Measurements from ENCODE around the gene C20orf96. TPM values are rescaled to one million over a fixed set of nuclear protein-coding genes. Genes with fewer than 3 reads are reported as not detected.

Gene C20orf96
- total RNA-seq, 1 donor from 2014 or later: 27.5 TPM

DNA sequence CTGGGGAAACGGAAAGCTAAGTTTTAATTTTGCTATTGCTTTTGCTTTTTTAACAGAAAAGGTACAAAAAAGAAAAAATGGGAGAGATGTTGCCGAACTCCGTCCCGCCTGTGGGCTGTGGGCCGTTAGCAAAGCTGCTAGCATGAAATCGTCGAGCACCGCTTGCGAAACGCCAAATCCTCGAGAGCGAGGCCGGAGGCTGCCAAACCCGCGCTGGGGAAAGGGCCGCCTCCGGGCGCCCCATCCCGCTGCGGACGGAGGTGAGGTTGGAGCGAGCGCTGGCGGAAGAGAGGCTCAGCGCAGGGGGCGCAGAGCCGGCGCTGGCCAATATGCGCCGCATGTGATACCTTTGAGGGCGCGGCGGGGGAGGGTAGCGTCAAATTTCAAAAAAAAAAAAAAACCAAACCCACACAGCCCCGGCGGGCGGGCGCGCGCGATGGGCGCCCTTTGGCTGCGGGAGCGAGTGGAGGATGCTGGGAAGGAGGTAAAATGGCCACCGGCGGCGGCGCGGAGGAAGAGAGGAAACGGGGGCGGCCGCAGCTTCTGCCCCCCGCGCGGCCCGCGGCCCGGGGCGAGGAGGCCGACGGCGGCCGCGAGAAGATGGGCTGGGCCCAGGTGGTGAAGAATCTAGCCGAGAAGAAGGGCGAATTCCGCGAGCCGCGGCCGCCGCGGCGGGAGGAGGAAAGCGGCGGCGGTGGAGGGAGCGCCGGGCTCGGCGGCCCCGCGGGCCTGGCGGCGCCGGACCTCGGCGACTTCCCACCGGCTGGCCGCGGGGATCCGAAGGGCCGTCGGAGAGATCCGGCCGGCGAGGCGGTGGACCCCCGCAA lies 6.8 kb upstream of the C20orf96 start, which contains the start of gene ZCCHC3:
ZCCHC3 (plus strand) TSS at position 473 of the 827 bp plus-strand sequence; CDS start at position 490, 17 bp downstream.
- Mint-ChIP-seq H3K4me1 (ENCODE audit: unreplicated experiment) (peaks cover 55% of the 10 kb centered on the region), H3K4me3 (ENCODE audit: unreplicated experiment) (peak within 1 kb of the TSS; percentile 99), H3K27ac (ENCODE audit: unreplicated experiment) (peak within 1 kb of the TSS; percentile 94), H3K27me3 (ENCODE audit: unreplicated experiment) (peaks cover 22% of the 10 kb centered on the region), H3K9me3 (ENCODE audit: unreplicated experiment) (no peaks in the 10 kb centered on the region), H3K36me3 (ENCODE audit: low read depth, unreplicated experiment) (peaks cover 15% of the 10 kb centered on the region)
- peak; percentile 82 for DNase-seq (ENCODE audit: low spot score)
- TF ChIP-seq CTCF (IDR thresholded peaks at IDR 0.05; ENCODE audit: unreplicated experiment): no peak

GRCh38 chr20:295804-296203 lies 5.3 kb upstream of the C20orf96 start:
- peaks cover 15% of the 10 kb centered on the region for H3K36me3 Mint-ChIP-seq (ENCODE audit: low read depth, unreplicated experiment)
- peaks cover 20% of the 10 kb centered on the region for H3K27me3 Mint-ChIP-seq (ENCODE audit: unreplicated experiment)
- DNase-seq (ENCODE audit: low spot score): no peak
- peak overlapping the region; percentile 83 for H3K4me3 Mint-ChIP-seq (ENCODE audit: unreplicated experiment)
- TF ChIP-seq CTCF (IDR thresholded peaks at IDR 0.05; ENCODE audit: unreplicated experiment): no peak
- no peaks in the 10 kb centered on the region for H3K9me3 Mint-ChIP-seq (ENCODE audit: unreplicated experiment)
- H3K4me1 Mint-ChIP-seq (ENCODE audit: unreplicated experiment): peaks cover 41% of the 10 kb centered on the region
- H3K27ac Mint-ChIP-seq (ENCODE audit: unreplicated experiment): peak overlapping the region; percentile 9

DNA sequence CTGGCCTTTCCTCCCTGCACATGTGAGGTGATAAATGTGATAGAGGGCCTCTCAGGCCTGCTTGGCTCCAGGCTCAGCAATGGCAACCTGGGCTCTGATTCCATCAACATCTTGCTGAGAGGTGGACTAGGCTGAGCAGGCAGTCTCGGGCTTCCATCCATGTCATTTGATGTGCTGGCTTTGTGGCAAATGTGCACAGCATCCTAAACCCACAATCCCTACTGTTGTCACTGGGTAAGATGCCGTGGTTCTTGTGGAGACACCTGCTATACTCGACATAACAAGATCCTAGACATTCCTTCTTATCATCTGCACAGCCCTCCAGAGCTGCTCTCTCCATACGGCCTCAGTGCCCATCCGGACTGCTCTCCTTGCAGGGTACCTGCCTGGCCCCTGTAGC lies 4.1 kb upstream of the C20orf96 start:
- H3K9me3 Mint-ChIP-seq (ENCODE audit: unreplicated experiment): no peaks in the 10 kb centered on the region
- no peak for DNase-seq (ENCODE audit: low spot score)
- no peak for TF ChIP-seq CTCF (IDR thresholded peaks at IDR 0.05; ENCODE audit: unreplicated experiment)
- peaks cover 11% of the 10 kb centered on the region for H3K36me3 Mint-ChIP-seq (ENCODE audit: low read depth, unreplicated experiment)
- peaks cover 38% of the 10 kb centered on the region for H3K4me1 Mint-ChIP-seq (ENCODE audit: unreplicated experiment)
- peak overlapping the region; percentile 67 for H3K4me3 Mint-ChIP-seq (ENCODE audit: unreplicated experiment)
- H3K27ac Mint-ChIP-seq (ENCODE audit: unreplicated experiment): peak overlapping the region; percentile 12
- H3K27me3 Mint-ChIP-seq (ENCODE audit: unreplicated experiment): peaks cover 20% of the 10 kb centered on the region

GRCh38 chr20:289693-290083 lies 862 bp downstream of the C20orf96 start:
- Mint-ChIP-seq H3K4me3 (ENCODE audit: unreplicated experiment) (no peak overlapping the region), H3K27me3 (ENCODE audit: unreplicated experiment) (no peaks in the 10 kb centered on the region), H3K27ac (ENCODE audit: unreplicated experiment) (peak overlapping the region; percentile 75), H3K4me1 (ENCODE audit: unreplicated experiment) (peaks cover 29% of the 10 kb centered on the region), H3K36me3 (ENCODE audit: low read depth, unreplicated experiment) (peaks cover 5% of the 10 kb centered on the region), H3K9me3 (ENCODE audit: unreplicated experiment) (no peaks in the 10 kb centered on the region)
- no peak for DNase-seq (ENCODE audit: low spot score)
- TF ChIP-seq CTCF (IDR thresholded peaks at IDR 0.05; ENCODE audit: unreplicated experiment): no peak
